ENCODE results near the gene MDM2.
A peak's percentile ranks its signal among the peaks of the same experiment; 100 is the strongest.

The MDM2 gene

GRCh38 chr12:68776976-68777610, 30.9 kb upstream of the MDM2 start:
- Histone ChIP-seq H3K9me2 (replicated peaks; ENCODE audit: control insufficient read depth, low read length) (no peaks in the 10 kb centered on the region), H3F3A (ENCODE audit: control insufficient read depth, insufficient read depth) (peaks cover 29% of the 10 kb centered on the region), H3K4me2 (ENCODE audit: low read length) (peak overlapping the region; percentile 23; the same call in 1 of the 2 replicates), H3K4me1 (ENCODE audit: control insufficient read depth, low read length) (peaks cover 67% of the 10 kb centered on the region), H4K20me1 (ENCODE audit: control insufficient read depth, insufficient read depth, low read depth, low read length) (no peaks in the 10 kb centered on the region), H3K4me3 (ENCODE audit: low read length) (0 out of 2 replicates have a peak overlapping the region, but pooled peaks have one; percentile 26), H3K27me3 (ENCODE audit: control insufficient read depth, low read length) (no peaks in the 10 kb centered on the region), H3K79me2 (ENCODE audit: control insufficient read depth, low read length) (0 out of 2 replicates have a peak, but pooled peaks cover 3% of the 10 kb centered on the region), H3K9me3 (ENCODE audit: control insufficient read depth, insufficient read depth, low read length) (no peaks in the 10 kb centered on the region), H3K27ac (ENCODE audit: low read depth, low read length) (peak overlapping the region; percentile 94), H3K36me3 (ENCODE audit: control insufficient read depth, low read length) (peaks cover 10% of the 10 kb centered on the region)
- TF ChIP-seq CTCF (IDR thresholded peaks at IDR 0.05; ENCODE audit: low read depth, low read length, poor library complexity, severe bottlenecking) (no peak), EZH2phosphoT487 (IDR thresholded peaks at IDR 0.05; ENCODE audit: borderline replicate concordance, low read length) (no peak)

GRCh38 chr12:68779280-68779679, 28.7 kb upstream of the MDM2 start:
- Histone ChIP-seq H3K4me3 (ENCODE audit: low read length) (no peak overlapping the region), H3K27ac (ENCODE audit: low read depth, low read length) (no peak overlapping the region), H3K27me3 (ENCODE audit: control insufficient read depth, low read length) (no peaks in the 10 kb centered on the region), H3K4me2 (ENCODE audit: low read length) (no peak overlapping the region), H3K9me2 (replicated peaks; ENCODE audit: control insufficient read depth, low read length) (no peaks in the 10 kb centered on the region), H3F3A (ENCODE audit: control insufficient read depth, insufficient read depth) (peaks cover 10% of the 10 kb centered on the region), H3K9me3 (ENCODE audit: control insufficient read depth, insufficient read depth, low read length) (no peaks in the 10 kb centered on the region), H3K79me2 (ENCODE audit: control insufficient read depth, low read length) (0 out of 2 replicates have a peak, but pooled peaks cover 3% of the 10 kb centered on the region), H3K36me3 (ENCODE audit: control insufficient read depth, low read length) (peaks cover 3% of the 10 kb centered on the region; the same call in 1 of the 2 replicates), H3K4me1 (ENCODE audit: control insufficient read depth, low read length) (peaks cover 49% of the 10 kb centered on the region), H4K20me1 (ENCODE audit: control insufficient read depth, insufficient read depth, low read depth, low read length) (no peaks in the 10 kb centered on the region)
- TF ChIP-seq EZH2phosphoT487 (IDR thresholded peaks at IDR 0.05; ENCODE audit: borderline replicate concordance, low read length) (no peak), CTCF (IDR thresholded peaks at IDR 0.05; ENCODE audit: low read depth, low read length, poor library complexity, severe bottlenecking) (no peak)

- Histone ChIP-seq H3K4me3 (ENCODE audit: low read length) (no peak overlapping the region), H3K9me2 (replicated peaks; ENCODE audit: control insufficient read depth, low read length) (no peaks in the 10 kb centered on the region), H3K4me2 (ENCODE audit: low read length) (no peak overlapping the region), H3K27ac (ENCODE audit: low read depth, low read length) (no peak overlapping the region), H3K36me3 (ENCODE audit: control insufficient read depth, low read length) (peaks cover 3% of the 10 kb centered on the region; the same call in 1 of the 2 replicates), H3F3A (ENCODE audit: control insufficient read depth, insufficient read depth) (peaks cover 10% of the 10 kb centered on the region), H3K4me1 (ENCODE audit: control insufficient read depth, low read length) (peaks cover 49% of the 10 kb centered on the region), H3K9me3 (ENCODE audit: control insufficient read depth, insufficient read depth, low read length) (no peaks in the 10 kb centered on the region), H4K20me1 (ENCODE audit: control insufficient read depth, insufficient read depth, low read depth, low read length) (no peaks in the 10 kb centered on the region), H3K79me2 (ENCODE audit: control insufficient read depth, low read length) (no peaks in the 10 kb centered on the region), H3K27me3 (ENCODE audit: control insufficient read depth, low read length) (no peaks in the 10 kb centered on the region)
- TF ChIP-seq EZH2phosphoT487 (IDR thresholded peaks at IDR 0.05; ENCODE audit: borderline replicate concordance, low read length) (no peak), CTCF (IDR thresholded peaks at IDR 0.05; ENCODE audit: low read depth, low read length, poor library complexity, severe bottlenecking) (no peak)
Measured at GRCh38 chr12:68780731-68781130, 27.2 kb upstream of the MDM2 start.
